D721Med (cell line): Measurements from ENCODE around the gene SERTAD1.
"Not testable (repeated sequence)": the region's sequence is repeated elsewhere in the genome, so short reads cannot be mapped to it uniquely, and the experiment has no call there.

ENCODE experiments used
- DNase-seq: peaks from one replicate; pipeline ENCODE4 v3.0.0; 2011; ENCODE audit warnings: low spot score; ENCODE audit not compliant: insufficient read length
- FAIRE-seq: peaks from 2 replicates; lab custom pipeline; 2011; peaks lifted over from hg19 to GRCh38; lab: Jason Lieb, UNC
- TF ChIP-seq, protein P1 (sequence below): IDR thresholded peaks from 2 replicates; pipeline ENCODE4 v1.5.1; 2012; ENCODE audit warnings: mild to moderate bottlenecking, control low read depth; ENCODE audit not compliant: insufficient read depth; ENCODE audit errors: missing control alignments

The SERTAD1 gene

GRCh38 chr19:40466219-40466984 lies 40.6 kb upstream of the SERTAD1 start:
- FAIRE-seq = no peak

GRCh38 chr19:40465557-40466218 lies 39.9 kb upstream of the SERTAD1 start, which contains the start of gene BLVRB:
TSS of gene BLVRB (minus strand) at chr19:40465745. CDS start at chr19:40465688, 57 bp downstream.
- FAIRE-seq (no peak), DNase-seq (peak; percentile 87)
- TF ChIP-seq, protein P1, sequence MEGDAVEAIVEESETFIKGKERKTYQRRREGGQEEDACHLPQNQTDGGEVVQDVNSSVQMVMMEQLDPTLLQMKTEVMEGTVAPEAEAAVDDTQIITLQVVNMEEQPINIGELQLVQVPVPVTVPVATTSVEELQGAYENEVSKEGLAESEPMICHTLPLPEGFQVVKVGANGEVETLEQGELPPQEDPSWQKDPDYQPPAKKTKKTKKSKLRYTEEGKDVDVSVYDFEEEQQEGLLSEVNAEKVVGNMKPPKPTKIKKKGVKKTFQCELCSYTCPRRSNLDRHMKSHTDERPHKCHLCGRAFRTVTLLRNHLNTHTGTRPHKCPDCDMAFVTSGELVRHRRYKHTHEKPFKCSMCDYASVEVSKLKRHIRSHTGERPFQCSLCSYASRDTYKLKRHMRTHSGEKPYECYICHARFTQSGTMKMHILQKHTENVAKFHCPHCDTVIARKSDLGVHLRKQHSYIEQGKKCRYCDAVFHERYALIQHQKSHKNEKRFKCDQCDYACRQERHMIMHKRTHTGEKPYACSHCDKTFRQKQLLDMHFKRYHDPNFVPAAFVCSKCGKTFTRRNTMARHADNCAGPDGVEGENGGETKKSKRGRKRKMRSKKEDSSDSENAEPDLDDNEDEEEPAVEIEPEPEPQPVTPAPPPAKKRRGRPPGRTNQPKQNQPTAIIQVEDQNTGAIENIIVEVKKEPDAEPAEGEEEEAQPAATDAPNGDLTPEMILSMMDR = no peak

More at GRCh38 chr19:40466219-40466984, 40.6 kb upstream of the SERTAD1 start:
- DNase-seq = no peak
- TF ChIP-seq, protein P1 = no peak

DNA sequence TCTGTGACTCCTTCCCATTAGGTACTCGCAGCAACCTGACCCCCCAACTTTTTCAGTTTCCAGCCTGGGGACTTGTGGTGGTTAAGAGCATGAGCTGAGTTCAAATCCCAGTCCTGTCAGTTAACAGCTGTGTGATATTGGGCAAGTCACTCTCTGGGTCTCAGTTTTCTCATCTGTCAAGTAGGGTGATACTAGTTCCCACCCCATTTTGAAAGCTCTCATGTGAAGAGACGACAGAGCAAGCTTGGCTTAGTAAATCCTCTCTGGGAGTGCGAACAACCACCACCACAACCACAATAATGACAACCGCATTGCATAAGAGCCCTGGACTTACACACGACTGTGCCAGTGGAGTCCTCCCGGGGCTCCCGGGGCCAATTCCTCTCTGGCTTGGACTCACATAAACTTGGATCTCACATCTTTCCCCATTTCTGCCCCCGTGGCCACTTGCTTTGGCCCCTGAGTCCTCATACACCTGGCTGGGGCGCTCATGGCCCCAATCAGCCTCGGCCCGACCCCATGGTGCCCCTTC lies 39.3 kb upstream of the SERTAD1 start:
- TF ChIP-seq, protein P1 = no peak
- no peak for FAIRE-seq
- DNase-seq = no peak

DNA sequence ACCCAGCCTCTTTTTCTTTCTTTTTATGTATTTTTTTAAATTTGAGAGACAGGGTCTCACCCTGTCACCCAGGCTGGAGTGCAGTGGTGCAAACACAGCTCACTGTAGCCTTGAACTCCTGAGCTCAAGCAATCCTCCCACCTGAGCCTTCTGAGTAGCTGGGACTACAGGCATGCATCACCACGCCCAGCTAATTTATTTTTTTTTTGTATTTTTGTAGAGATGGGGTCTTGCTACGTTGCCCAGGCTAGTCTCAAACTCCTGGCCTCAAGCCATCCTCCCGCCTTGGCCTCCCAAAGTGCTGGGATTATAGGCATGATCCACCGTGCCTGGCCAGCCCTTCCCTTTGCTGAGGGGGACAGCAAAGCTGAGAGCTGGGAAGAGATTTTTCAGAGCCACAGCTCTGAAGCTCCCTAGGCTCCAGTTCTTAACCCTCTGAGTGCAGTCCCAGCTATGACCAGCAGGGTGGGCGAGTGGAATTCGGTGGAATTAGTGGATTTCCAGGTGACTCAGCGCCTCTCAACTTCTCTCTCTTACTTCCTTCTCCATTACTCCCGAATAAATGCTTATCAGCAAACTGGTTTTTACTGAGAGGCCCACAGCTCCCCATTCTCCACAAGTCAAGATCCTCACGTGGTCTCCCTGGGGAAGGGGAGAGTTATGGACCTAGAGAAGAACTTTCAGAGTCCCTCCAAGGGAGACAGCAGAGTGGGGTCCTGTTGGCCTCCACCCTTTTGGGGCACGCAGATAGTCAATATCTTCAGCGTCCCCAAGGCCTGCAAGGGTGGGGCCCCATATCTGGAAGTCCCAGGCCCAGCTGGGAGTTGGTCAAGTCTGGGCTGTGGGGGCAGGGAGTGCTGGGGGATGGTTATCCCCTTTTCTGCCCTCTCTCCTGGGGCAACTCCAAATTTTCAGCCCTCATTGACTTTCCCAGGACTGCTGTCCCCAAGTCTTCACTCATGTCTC lies 38.5 kb upstream of the SERTAD1 start:
- FAIRE-seq (no peak), DNase-seq (no peak)
- TF ChIP-seq, protein P1 = peak; percentile 83

DNA sequence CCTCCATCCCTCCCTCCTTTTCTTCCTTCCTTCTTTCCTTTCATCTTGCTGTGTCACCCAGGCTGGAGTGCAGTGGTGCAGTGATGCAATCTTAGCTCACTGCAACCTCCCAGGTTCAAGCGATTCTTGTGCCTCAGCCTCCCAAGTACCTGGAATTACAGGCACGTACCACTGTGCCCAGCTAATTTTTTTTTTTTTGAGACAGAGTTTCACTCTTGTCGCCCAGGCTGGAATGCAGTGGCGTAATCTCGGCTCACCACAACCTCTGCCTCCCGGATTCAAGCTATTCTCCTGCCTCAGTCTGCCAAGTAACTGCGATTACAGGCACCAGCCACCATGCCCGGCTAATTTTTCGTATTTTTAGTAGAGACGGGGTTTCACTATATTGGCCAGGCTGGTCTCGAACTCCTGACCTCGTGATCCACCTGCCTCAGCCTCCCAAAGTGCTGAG lies 37.8 kb upstream of the SERTAD1 start:
- not testable (repeated sequence) for FAIRE-seq, DNase-seq

- FAIRE-seq (no peak), DNase-seq (no peak)
- TF ChIP-seq, protein P1 = no peak
Observed at GRCh38 chr19:40461669-40462221, 36.0 kb upstream of the SERTAD1 start.
